Mesenchymal stem cell (in vitro differentiated cells and primary cell): ENCODE data around the gene EXOC1.
A peak's percentile ranks its signal among the peaks of the same experiment; 100 is the strongest.

Source experiments
- DNase-seq: peaks from one replicate; pipeline ENCODE4 v3.0.0-alpha.2; 2013
- H2AFZ ChIP-seq: one replicate; pipeline ENCODE4 v1.6.1; 2013; ENCODE audit warnings: low read depth, mild to moderate bottlenecking, control low read depth, inconsistent platforms, low read length, moderate library complexity
- H2AK5ac ChIP-seq: 2 replicates; pipeline ENCODE4 v1.6.1; 2013; ENCODE audit warnings: low read length, moderate library complexity, mild to moderate bottlenecking, inconsistent platforms; ENCODE audit not compliant: severe bottlenecking
- H2BK120ac ChIP-seq: one replicate; pipeline ENCODE4 v1.6.1; 2013; ENCODE audit warnings: low read depth, mild to moderate bottlenecking, inconsistent platforms, low read length, moderate library complexity
- H2BK12ac ChIP-seq, 2 experiments: one replicate each; pipeline ENCODE4 v1.6.1; 2013; ENCODE audit warnings: inconsistent platforms in 2 of 2, low read length in 2 of 2, mild to moderate bottlenecking in 2 of 2, moderate library complexity in 2 of 2, control low read depth in 1 of 2
- H2BK15ac ChIP-seq: one replicate; pipeline ENCODE4 v1.6.1; 2013; ENCODE audit warnings: mild to moderate bottlenecking, low read depth, inconsistent platforms; ENCODE audit not compliant: poor library complexity, severe bottlenecking
- H2BK5ac ChIP-seq: 2 replicates; pipeline ENCODE4 v1.6.1; 2013; ENCODE audit warnings: low read depth, mild to moderate bottlenecking, low read length, control low read depth, inconsistent platforms; ENCODE audit not compliant: poor library complexity, severe bottlenecking
- H3K14ac ChIP-seq, 2 experiments: one replicate each; pipeline ENCODE4 v1.6.1; 2013; ENCODE audit warnings: inconsistent platforms in 2 of 2, low read length in 2 of 2, control low read depth in 1 of 2, mild to moderate bottlenecking in 1 of 2, moderate library complexity in 1 of 2
- H3K18ac ChIP-seq, 2 experiments: one replicate each; pipeline ENCODE4 v1.6.1; 2013; ENCODE audit warnings: inconsistent platforms in 2 of 2, low read length in 2 of 2, control low read depth in 1 of 2, low read depth in 1 of 2, mild to moderate bottlenecking in 1 of 2
- H3K23ac ChIP-seq, 2 experiments: one replicate each; pipeline ENCODE4 v1.6.1; 2013; ENCODE audit warnings: inconsistent platforms in 2 of 2, low read length in 2 of 2, mild to moderate bottlenecking in 2 of 2, moderate library complexity in 2 of 2, control low read depth in 1 of 2
- H3K27ac ChIP-seq: 2 replicates; pipeline ENCODE4 v1.5.1; 2013; ENCODE audit warnings: mild to moderate bottlenecking, moderate library complexity, low read length, control low read depth, inconsistent platforms; ENCODE audit not compliant: poor library complexity, severe bottlenecking
- H3K27me3 ChIP-seq, 2 experiments: 2 replicates each; pipeline versions ENCODE4 v1.6.1 to v1.7.0; 2013; ENCODE audit warnings: low read length in 2 of 2, mild to moderate bottlenecking in 2 of 2, moderate library complexity in 2 of 2, control low read depth in 1 of 2, inconsistent platforms in 1 of 2; ENCODE audit not compliant: control insufficient read depth in 1 of 2, insufficient read depth in 1 of 2
- H3K36me3 ChIP-seq, 2 experiments: 2 replicates each; pipeline versions ENCODE4 v1.6.1 to v1.7.0; 2013; ENCODE audit warnings: low read length in 2 of 2, control low read depth in 1 of 2, inconsistent platforms in 1 of 2, low read depth in 1 of 2, mild to moderate bottlenecking in 1 of 2; ENCODE audit not compliant: insufficient read depth in 2 of 2, control insufficient read depth in 1 of 2
- H3K4ac ChIP-seq, 2 experiments: one replicate each; pipeline ENCODE4 v1.6.1; 2013; ENCODE audit warnings: inconsistent platforms in 2 of 2, low read length in 2 of 2, mild to moderate bottlenecking in 2 of 2, moderate library complexity in 2 of 2, control low read depth in 1 of 2, low read depth in 1 of 2
- H3K4me1 ChIP-seq: 2 replicates; pipeline ENCODE4 v1.6.1; 2013; ENCODE audit warnings: low read depth, low read length, control low read depth; ENCODE audit not compliant: control insufficient read depth, insufficient read depth
- H3K4me2 ChIP-seq: 2 replicates; pipeline ENCODE4 v1.6.1; 2013; ENCODE audit warnings: low read length, mild to moderate bottlenecking, inconsistent platforms; ENCODE audit not compliant: poor library complexity, severe bottlenecking
- H3K4me3 ChIP-seq, 2 experiments: 2 replicates each; pipeline versions ENCODE4 v1.5.1 to v1.7.0; 2013; ENCODE audit warnings: low read length in 2 of 2, mild to moderate bottlenecking in 2 of 2, control low read depth in 1 of 2, low read depth in 1 of 2; ENCODE audit not compliant: insufficient read depth in 1 of 2
- H3K79me1 ChIP-seq: replicated peaks from 2 replicates; pipeline ENCODE4 v1.6.1; 2013; ENCODE audit warnings: mild to moderate bottlenecking, control low read depth, low read length, inconsistent platforms; ENCODE audit not compliant: poor library complexity, severe bottlenecking
- H3K9ac ChIP-seq: 2 replicates; pipeline ENCODE4 v1.7.0; 2013; ENCODE audit warnings: mild to moderate bottlenecking, low read length, moderate library complexity
- H3K9me3 ChIP-seq: 2 replicates; pipeline ENCODE4 v1.7.0; 2013; ENCODE audit warnings: mild to moderate bottlenecking, low read length; ENCODE audit not compliant: control insufficient read depth
- H4K8ac ChIP-seq: one replicate; pipeline ENCODE4 v1.6.1; 2013; ENCODE audit warnings: inconsistent platforms, mild to moderate bottlenecking, low read length, moderate library complexity
- H4K91ac ChIP-seq: one replicate; pipeline ENCODE4 v1.6.1; 2013; ENCODE audit warnings: mild to moderate bottlenecking, low read length, inconsistent platforms
- whole genome bisulfite sequencing: methylation state at CpG from one replicate; pipeline ENCODE4 v1.1.7; 2013; ENCODE audit warnings: mixed read lengths; 5-methylcytosine and 5-hydroxymethylcytosine counted together

The EXOC1 gene

GRCh38 chr4:55896622-55897021 lies 43.2 kb downstream of the EXOC1 start:
- no peak overlapping the region for H2AFZ ChIP-seq
- H3K14ac ChIP-seq: no peak overlapping the region
- no peak overlapping the region for H3K4me3 ChIP-seq
- H3K23ac ChIP-seq: no peak overlapping the region
- no peak overlapping the region for H4K8ac ChIP-seq
- no peak overlapping the region for H3K27ac ChIP-seq
- H2BK5ac ChIP-seq: no peak overlapping the region
- peaks cover 11 to 95% of the 10 kb centered on the region in 2 experiments for H3K36me3 ChIP-seq
- no peak overlapping the region for H2BK12ac ChIP-seq
- 100% methylated on average over 2 of the region's 3 CpGs for WGBS
- no peaks in the 10 kb centered on the region for H3K27me3 ChIP-seq
- H2BK120ac ChIP-seq: no peak overlapping the region
- no peak overlapping the region for H2BK15ac ChIP-seq
- no peak overlapping the region for H3K18ac ChIP-seq
- no peaks in the 10 kb centered on the region for H3K4me1 ChIP-seq
- no peaks in the 10 kb centered on the region for H3K9me3 ChIP-seq
- no peak overlapping the region for H3K4ac ChIP-seq
- H3K4me2 ChIP-seq: no peak overlapping the region
- H3K9ac ChIP-seq: no peak overlapping the region
- DNase-seq: no peak
- no peak overlapping the region for H2AK5ac ChIP-seq
- no peak overlapping the region for H4K91ac ChIP-seq
- H3K79me1 ChIP-seq: no peaks in the 10 kb centered on the region

GRCh38 chr4:55902677-55903076 lies 49.2 kb downstream of the EXOC1 start:
- no peak overlapping the region for H3K23ac ChIP-seq
- H2BK120ac ChIP-seq: no peak overlapping the region
- H3K27ac ChIP-seq: no peak overlapping the region
- no peak overlapping the region for H2AK5ac ChIP-seq
- H3K9ac ChIP-seq: no peak overlapping the region
- H3K36me3 ChIP-seq: peaks cover 6 to 84% of the 10 kb centered on the region in 2 experiments
- H3K4me1 ChIP-seq: no peaks in the 10 kb centered on the region
- no peaks in the 10 kb centered on the region for H3K27me3 ChIP-seq
- H4K91ac ChIP-seq: no peak overlapping the region
- H3K4ac ChIP-seq: no peak overlapping the region
- H3K18ac ChIP-seq: no peak overlapping the region
- no peak for DNase-seq
- WGBS: 100% methylated on average over 4 of the region's 4 CpGs
- H3K14ac ChIP-seq: no peak overlapping the region
- H2BK5ac ChIP-seq: no peak overlapping the region
- H3K79me1 ChIP-seq: no peaks in the 10 kb centered on the region
- no peak overlapping the region for H2BK12ac ChIP-seq
- no peak overlapping the region for H3K4me3 ChIP-seq
- no peak overlapping the region for H4K8ac ChIP-seq
- H3K9me3 ChIP-seq: no peaks in the 10 kb centered on the region
- H2AFZ ChIP-seq: no peak overlapping the region
- H3K4me2 ChIP-seq: no peak overlapping the region
- no peak overlapping the region for H2BK15ac ChIP-seq

- Histone ChIP-seq H2AFZ (no peak overlapping the region), H3K4me3 (no peak overlapping the region), H3K36me3 (peaks cover 6 to 75% of the 10 kb centered on the region in 2 experiments), H3K27ac (no peak overlapping the region), H3K23ac (no peak overlapping the region), H3K4ac (no peak overlapping the region), H3K9ac (no peak overlapping the region), H4K91ac (no peak overlapping the region), H2AK5ac (no peak overlapping the region), H2BK120ac (no peak overlapping the region), H4K8ac (no peak overlapping the region), H2BK15ac (no peak overlapping the region), H3K27me3 (no peaks in the 10 kb centered on the region), H3K18ac (no peak overlapping the region), H3K4me2 (no peak overlapping the region), H2BK12ac (no peak overlapping the region), H2BK5ac (no peak overlapping the region), H3K14ac (no peak overlapping the region), H3K79me1 (no peaks in the 10 kb centered on the region), H3K4me1 (no peaks in the 10 kb centered on the region), H3K9me3 (no peaks in the 10 kb centered on the region)
- DNase-seq: peak; percentile 22
Observed at GRCh38 chr4:55903577-55903976, 50.1 kb downstream of the EXOC1 start.

- no peaks in the 10 kb centered on the region for H3K27me3 ChIP-seq
- no peak overlapping the region for H2BK15ac ChIP-seq
- no peak overlapping the region for H3K4ac ChIP-seq
- H3K18ac ChIP-seq: no peak overlapping the region
- H3K4me1 ChIP-seq: no peaks in the 10 kb centered on the region
- H4K8ac ChIP-seq: no peak overlapping the region
- H4K91ac ChIP-seq: no peak overlapping the region
- peak; percentile 43 for DNase-seq
- H2BK120ac ChIP-seq: no peak overlapping the region
- no peak overlapping the region for H2AFZ ChIP-seq
- H3K9me3 ChIP-seq: no peaks in the 10 kb centered on the region
- H3K9ac ChIP-seq: no peak overlapping the region
- no peak overlapping the region for H3K14ac ChIP-seq
- no peak overlapping the region for H3K27ac ChIP-seq
- no peak overlapping the region for H2BK12ac ChIP-seq
- H3K36me3 ChIP-seq: peaks cover 6 to 66% of the 10 kb centered on the region in 2 experiments
- no peak overlapping the region for H2BK5ac ChIP-seq
- no peaks in the 10 kb centered on the region for H3K79me1 ChIP-seq
- H3K4me2 ChIP-seq: no peak overlapping the region
- H3K23ac ChIP-seq: no peak overlapping the region
- H3K4me3 ChIP-seq: no peak overlapping the region
- H2AK5ac ChIP-seq: no peak overlapping the region
Observed at GRCh38 chr4:55904576-55904975, 51.1 kb downstream of the EXOC1 start.
